Measurements from ENCODE around the gene GLYATL1. TPM values are rescaled to one million over a fixed set of nuclear protein-coding genes. Genes with fewer than 3 reads are reported as not detected.

GLYATL1 gene
- polyA plus RNA-seq, 2 of the 4 experiments (the other 2 are of a cell fraction), result 0.10 TPM; not detected in 1

DNA sequence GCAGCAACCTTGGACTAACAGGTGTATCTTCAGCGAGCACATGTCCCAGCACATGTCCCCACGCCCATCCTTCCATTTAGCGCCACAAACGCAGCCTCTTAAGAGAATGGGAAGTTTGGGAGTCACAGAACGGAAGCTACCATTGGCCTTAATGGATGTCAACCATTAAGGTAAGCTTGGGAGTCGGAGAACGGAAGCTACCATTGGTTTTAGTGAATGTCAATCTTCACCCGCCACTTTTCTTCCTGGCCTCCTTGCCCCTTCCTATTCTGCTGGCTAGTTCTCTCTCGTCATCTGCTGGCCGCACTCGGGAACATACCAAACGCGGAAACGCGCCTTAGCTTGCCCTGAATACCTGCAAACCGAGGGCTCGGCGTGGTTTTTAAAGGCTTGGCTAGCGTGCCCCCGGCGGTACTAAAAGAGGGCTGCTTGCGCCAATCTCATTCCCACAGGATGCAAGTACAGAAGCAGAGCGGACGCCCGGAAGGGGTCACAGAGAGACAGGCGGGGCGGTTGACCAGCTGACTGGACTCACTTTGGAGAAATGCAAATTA lies 24.3 kb downstream of the GLYATL1 start:
- Histone ChIP-seq H3K4me2 (0 out of 3 replicates have a peak overlapping the region, but pooled peaks have one; percentile 19), H3K9me3 (no peaks in the 10 kb centered on the region), H3K4me3 (no peak overlapping the region; the same call in 2 of the 3 replicates), H3K4me1 (no peaks in the 10 kb centered on the region), H3K27ac (no peak overlapping the region)
- POLR2A ChIA-PET, result no interaction called here
- CTCF ChIA-PET, result interaction anchor here (1.1 kb wide), 1 partner anchor 173 kb away, joined by 3 read pairs; no protein-coding TSS in a partner anchor
- FAIRE-seq (no peak), ATAC-seq (peak; percentile 55 to 72; a peak in 5 of 6 replicates), DNase-seq (ENCODE audit: low read depth in 1 of 2, low spot score in 1 of 2) (peak in 1 of 2 experiments; percentile 53)
- WGBS (ENCODE audit: missing lambda C conversion rate), result 37% methylated on average over 27 of the region's 27 CpGs
- TF ChIP-seq TP53 (CRISPR knock-in tag; IDR thresholded peaks at IDR 0.05) (no peak), JUNB (IDR thresholded peaks at IDR 0.05) (no peak), ZFP36 (IDR thresholded peaks at IDR 0.05; ENCODE audit: borderline replicate concordance, partially characterized antibody) (no peak), RNF2 (IDR thresholded peaks at IDR 0.05; ENCODE audit: borderline replicate concordance, low read depth) (no peak), HOXB5 (CRISPR knock-in tag; IDR thresholded peaks at IDR 0.05) (no peak), BCL3 (IDR thresholded peaks at IDR 0.05) (no peak), MAZ (IDR thresholded peaks at IDR 0.05; ENCODE audit: borderline replicate concordance, low read depth, low read length) (no peak), HMGXB4 (CRISPR knock-in tag; IDR thresholded peaks at IDR 0.05; ENCODE audit: borderline replicate concordance) (no peak), CHD4 (IDR thresholded peaks at IDR 0.05; ENCODE audit: borderline replicate concordance) (no peak)
- TF ChIP-seq, protein P1, sequence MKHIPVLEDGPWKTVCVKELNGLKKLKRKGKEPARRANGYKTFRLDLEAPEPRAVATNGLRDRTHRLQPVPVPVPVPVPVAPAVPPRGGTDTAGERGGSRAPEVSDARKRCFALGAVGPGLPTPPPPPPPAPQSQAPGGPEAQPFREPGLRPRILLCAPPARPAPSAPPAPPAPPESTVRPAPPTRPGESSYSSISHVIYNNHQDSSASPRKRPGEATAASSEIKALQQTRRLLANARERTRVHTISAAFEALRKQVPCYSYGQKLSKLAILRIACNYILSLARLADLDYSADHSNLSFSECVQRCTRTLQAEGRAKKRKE (CRISPR knock-in tag; IDR thresholded peaks at IDR 0.05; ENCODE audit: low read depth), result no peak

- H3K27ac ChIP-seq, result no peak overlapping the region
- no peak overlapping the region for H3K4me3 ChIP-seq
- ATAC-seq, result no peak
- no peak overlapping the region for H3K4me2 ChIP-seq
- DNase-seq (ENCODE audit: low read depth in 1 of 2, low spot score in 1 of 2), result no peak
- no peaks in the 10 kb centered on the region for H3K9me3 ChIP-seq
- no peak for FAIRE-seq
- no peak for TF ChIP-seq RARB (CRISPR knock-in tag; IDR thresholded peaks at IDR 0.05)
- no peak for TF ChIP-seq HMGXB4 (CRISPR knock-in tag; IDR thresholded peaks at IDR 0.05; ENCODE audit: borderline replicate concordance)
- no peak for TF ChIP-seq SREBF2 (IDR thresholded peaks at IDR 0.05)
- TF ChIP-seq FOSL2 (IDR thresholded peaks at IDR 0.05), result no peak
- TF ChIP-seq FOSL2 (CRISPR knock-in tag; IDR thresholded peaks at IDR 0.05), result no peak
- no peak for TF ChIP-seq EHF (CRISPR knock-in tag; IDR thresholded peaks at IDR 0.05)
- no peak for TF ChIP-seq GATA3 (IDR thresholded peaks at IDR 0.05; ENCODE audit: borderline replicate concordance)
- no peak for TF ChIP-seq HOXB5 (CRISPR knock-in tag; IDR thresholded peaks at IDR 0.05)
- TF ChIP-seq, protein P2, sequence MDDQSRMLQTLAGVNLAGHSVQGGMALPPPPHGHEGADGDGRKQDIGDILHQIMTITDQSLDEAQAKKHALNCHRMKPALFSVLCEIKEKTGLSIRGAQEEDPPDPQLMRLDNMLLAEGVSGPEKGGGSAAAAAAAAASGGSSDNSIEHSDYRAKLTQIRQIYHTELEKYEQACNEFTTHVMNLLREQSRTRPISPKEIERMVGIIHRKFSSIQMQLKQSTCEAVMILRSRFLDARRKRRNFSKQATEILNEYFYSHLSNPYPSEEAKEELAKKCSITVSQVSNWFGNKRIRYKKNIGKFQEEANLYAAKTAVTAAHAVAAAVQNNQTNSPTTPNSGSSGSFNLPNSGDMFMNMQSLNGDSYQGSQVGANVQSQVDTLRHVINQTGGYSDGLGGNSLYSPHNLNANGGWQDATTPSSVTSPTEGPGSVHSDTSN (IDR thresholded peaks at IDR 0.05), result no peak
- no peak for TF ChIP-seq KDM1A (IDR thresholded peaks at IDR 0.05; ENCODE audit: low read depth)
- no peak for TF ChIP-seq RAD21 (conservative IDR thresholded peaks at IDR 0.05 in 1 of 2, IDR thresholded peaks at IDR 0.05 in 1 of 2)
- WGBS (ENCODE audit: missing lambda C conversion rate), result 12% methylated on average over 5 of the region's 6 CpGs
- CTCF ChIA-PET, result no interaction called here
- POLR2A ChIA-PET, result no interaction called here
- H3K4me1 ChIP-seq, result no peaks in the 10 kb centered on the region
Measured at GRCh38 chr11:58965246-58965985, 26.1 kb downstream of the GLYATL1 start.

Data from A549 (cell line).